Bronchial epithelial cell (primary cell): ENCODE measurements around the gene SUMF2. TPM values are rescaled to one million over a fixed set of nuclear protein-coding genes. Genes with fewer than 3 reads are reported as not detected.

Experiments
- DNase-seq: peaks from one replicate; pipeline ENCODE4 v3.0.0-alpha.2; 2010; ENCODE audit warnings: low read depth
- FAIRE-seq: peaks from 2 replicates; lab custom pipeline; 2011; peaks lifted over from hg19 to GRCh38; lab: Jason Lieb, UNC
- H3K27me3 ChIP-seq: 2 replicates; pipeline ENCODE4 v1.5.1; 2011; ENCODE audit warnings: low read length; ENCODE audit not compliant: control insufficient read depth, insufficient read depth
- H3K36me3 ChIP-seq: 2 replicates; pipeline ENCODE4 v1.5.1; 2011; ENCODE audit warnings: low read length; ENCODE audit not compliant: control insufficient read depth, insufficient read depth
- H3K4me3 ChIP-seq: 2 replicates; pipeline ENCODE4 v1.5.1; 2011; ENCODE audit warnings: mild to moderate bottlenecking, low read depth, low read length, control low read depth
- total RNA-seq: library from RNA; depleted of rRNA; stranded (reverse); fragments of >200 nt; gene quantifications from 2 replicates; pipeline ENCODE4 v1.2.1, GENCODE V29; 2014
- TF ChIP-seq, protein P1 (sequence below): IDR thresholded peaks from 2 replicates; pipeline ENCODE4 v1.5.1; 2011; ENCODE audit warnings: mild to moderate bottlenecking, moderate library complexity, low read length, control low read depth, inconsistent platforms; ENCODE audit not compliant: insufficient read depth, severe bottlenecking

The SUMF2 gene
- total RNA-seq, 1 donor from 2014 or later, result 220 TPM

DNA sequence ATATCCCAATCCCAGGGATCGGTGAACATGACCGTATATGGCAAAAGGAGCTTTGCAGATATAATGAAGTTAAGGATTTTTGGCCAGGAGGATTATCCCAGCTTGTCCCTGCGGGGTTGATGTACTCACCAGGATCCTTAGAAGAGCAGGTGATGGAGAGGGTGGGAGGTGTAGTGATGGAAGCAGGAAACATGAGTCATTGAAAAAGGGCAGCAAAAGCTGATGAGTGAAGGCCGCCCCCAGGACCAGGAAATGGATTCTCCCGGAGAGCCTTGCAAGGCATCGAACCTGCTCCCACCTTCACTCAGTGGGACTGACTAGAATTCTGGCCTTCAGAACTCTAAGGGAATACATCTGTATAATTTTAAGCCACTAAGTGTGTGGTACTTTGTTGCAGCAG lies 57.4 kb downstream of the SUMF2 start:
- Histone ChIP-seq H3K4me3 (no peak overlapping the region), H3K27me3 (no peaks in the 10 kb centered on the region), H3K36me3 (no peaks in the 10 kb centered on the region)
- DNase-seq, result no peak
- FAIRE-seq, result no peak
- TF ChIP-seq, protein P1, sequence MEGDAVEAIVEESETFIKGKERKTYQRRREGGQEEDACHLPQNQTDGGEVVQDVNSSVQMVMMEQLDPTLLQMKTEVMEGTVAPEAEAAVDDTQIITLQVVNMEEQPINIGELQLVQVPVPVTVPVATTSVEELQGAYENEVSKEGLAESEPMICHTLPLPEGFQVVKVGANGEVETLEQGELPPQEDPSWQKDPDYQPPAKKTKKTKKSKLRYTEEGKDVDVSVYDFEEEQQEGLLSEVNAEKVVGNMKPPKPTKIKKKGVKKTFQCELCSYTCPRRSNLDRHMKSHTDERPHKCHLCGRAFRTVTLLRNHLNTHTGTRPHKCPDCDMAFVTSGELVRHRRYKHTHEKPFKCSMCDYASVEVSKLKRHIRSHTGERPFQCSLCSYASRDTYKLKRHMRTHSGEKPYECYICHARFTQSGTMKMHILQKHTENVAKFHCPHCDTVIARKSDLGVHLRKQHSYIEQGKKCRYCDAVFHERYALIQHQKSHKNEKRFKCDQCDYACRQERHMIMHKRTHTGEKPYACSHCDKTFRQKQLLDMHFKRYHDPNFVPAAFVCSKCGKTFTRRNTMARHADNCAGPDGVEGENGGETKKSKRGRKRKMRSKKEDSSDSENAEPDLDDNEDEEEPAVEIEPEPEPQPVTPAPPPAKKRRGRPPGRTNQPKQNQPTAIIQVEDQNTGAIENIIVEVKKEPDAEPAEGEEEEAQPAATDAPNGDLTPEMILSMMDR, result no peak

DNA sequence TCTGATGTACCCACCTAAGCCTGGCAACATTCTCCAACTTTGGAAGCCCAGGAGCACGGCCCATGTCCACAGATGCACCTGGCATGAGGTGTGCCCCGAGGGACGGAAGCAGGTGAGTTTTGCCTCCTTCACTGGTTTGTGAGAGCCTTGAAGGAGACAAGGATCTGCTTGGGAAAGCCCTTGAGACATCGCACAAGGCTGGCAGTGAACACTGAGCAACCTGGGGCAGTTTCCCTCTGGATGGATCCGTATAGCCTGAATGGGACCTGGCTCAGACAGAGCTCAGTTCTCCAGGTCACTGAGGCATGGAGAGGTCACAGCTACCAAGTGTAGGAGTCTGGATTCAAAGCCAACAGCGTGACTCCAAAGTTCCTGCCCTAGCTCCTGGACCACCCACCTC lies 60.9 kb downstream of the SUMF2 start:
- FAIRE-seq, result no peak
- DNase-seq, result no peak
- no peaks in the 10 kb centered on the region for H3K27me3 ChIP-seq
- no peak overlapping the region for H3K4me3 ChIP-seq
- TF ChIP-seq, protein P1, result no peak
- H3K36me3 ChIP-seq, result no peaks in the 10 kb centered on the region

DNA sequence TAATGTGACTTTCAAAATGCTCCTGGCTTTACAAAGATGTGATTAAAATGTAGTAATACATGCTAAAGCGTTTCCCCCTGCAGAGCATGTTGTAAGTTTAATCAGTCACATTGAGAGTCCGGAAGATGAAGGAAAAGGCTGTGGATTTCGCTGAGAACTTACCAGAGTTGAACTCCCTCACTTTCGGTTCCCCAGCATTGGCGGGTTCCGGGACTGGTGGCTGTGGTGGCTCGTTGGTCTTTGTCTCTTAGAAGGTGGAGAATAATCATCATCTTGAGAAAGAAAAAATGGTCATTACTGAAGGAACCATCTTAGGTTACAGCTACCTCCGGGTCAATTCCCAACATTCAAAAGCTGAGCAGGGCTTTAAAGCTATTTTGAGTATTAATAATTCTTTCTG lies 61.7 kb downstream of the SUMF2 start:
- Histone ChIP-seq H3K36me3 (no peaks in the 10 kb centered on the region), H3K4me3 (no peak overlapping the region), H3K27me3 (no peaks in the 10 kb centered on the region)
- TF ChIP-seq, protein P1, result no peak
- DNase-seq, result no peak
- FAIRE-seq, result no peak

DNA sequence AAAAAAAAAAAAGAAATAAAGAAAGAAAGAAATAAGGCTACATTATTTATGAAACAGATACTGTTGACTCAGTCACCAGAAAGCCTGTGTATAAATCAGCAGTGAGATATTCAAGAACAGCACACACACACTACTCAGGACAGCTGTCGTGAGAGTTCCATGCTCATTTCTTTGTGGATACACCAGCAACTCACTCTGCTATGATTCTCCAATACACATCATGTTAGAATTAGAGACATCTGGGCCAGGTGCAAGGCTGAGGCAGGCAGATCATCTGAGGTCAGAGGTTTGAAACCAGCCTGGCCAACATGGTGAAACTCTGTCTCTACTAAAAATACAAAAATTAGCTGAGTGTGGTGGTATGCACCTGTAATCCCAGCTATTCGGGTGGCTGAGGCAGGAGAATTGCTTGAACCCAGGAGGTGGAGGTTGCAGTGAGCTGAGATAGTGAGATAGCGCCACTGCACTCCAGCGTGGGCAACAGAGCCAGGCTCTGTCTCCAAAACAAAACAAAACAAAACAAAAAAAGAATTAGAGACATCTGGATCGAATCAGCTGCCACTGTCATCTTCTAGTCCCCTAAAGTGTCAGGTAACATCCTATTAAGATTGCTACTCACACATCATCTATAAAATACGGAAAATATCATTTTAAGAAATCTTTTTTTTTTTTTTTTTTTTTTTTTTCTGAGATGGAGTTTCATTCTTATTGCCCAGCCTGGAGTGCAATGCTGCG lies 63.3 kb downstream of the SUMF2 start:
- no peaks in the 10 kb centered on the region for H3K27me3 ChIP-seq
- DNase-seq (no peak), FAIRE-seq (no peak)
- no peak overlapping the region for H3K4me3 ChIP-seq
- TF ChIP-seq, protein P1, result no peak
- no peaks in the 10 kb centered on the region for H3K36me3 ChIP-seq

Other genes starting within 250 kb of the SUMF2 start
- not detected in 2 replicates for gene SEPTIN14, start 201.5 kb upstream of the SUMF2 start, total RNA-seq
- gene ZNF713, start 176.8 kb upstream of the SUMF2 start, total RNA-seq, result 3.2 and 3.4 TPM in 2 replicates
- 29.1 and 32.4 TPM in 2 replicates for gene MRPS17, start 112.4 kb upstream of the SUMF2 start, total RNA-seq
- 54.4 and 65.3 TPM in 2 replicates for gene NIPSNAP2, start 99.7 kb upstream of the SUMF2 start, total RNA-seq
- 162 and 199 TPM in 2 replicates for gene PSPH, start 12.8 kb upstream of the SUMF2 start, total RNA-seq
- 254 and 371 TPM in 2 replicates for gene CCT6A, start 12.5 kb upstream of the SUMF2 start, total RNA-seq
- gene PHKG1, start 28.7 kb downstream of the SUMF2 start, total RNA-seq, result 0.26 and 0.77 TPM in 2 replicates
- 440 and 566 TPM in 2 replicates for gene CHCHD2, start 42.2 kb downstream of the SUMF2 start, total RNA-seq
- gene NUPR2, start 52.1 kb downstream of the SUMF2 start, total RNA-seq, result not detected in 2 replicates